HEK293 (cell line): ENCODE data around the gene TIAM2.

Experiments
- CTCF ChIA-PET: fragments of 350-600 bp; formaldehyde crosslinking; extraction: SDS; loops from one replicate; lab custom pipeline; 2021; ENCODE audit warnings: antibody characterized with exemption; lab: Yijun Ruan, JAX
- POLR2A ChIA-PET: fragments of 300-600 bp; formaldehyde crosslinking; extraction: SDS; loops from one replicate; lab custom pipeline; 2020; ENCODE audit warnings: antibody characterized with exemption, inconsistent platforms; lab: Yijun Ruan, JAX
- H3K27ac ChIP-seq: fragments of 200-500 bp; sonication (Bioruptor generic); 2 replicates; pipeline ENCODE4 v1.5.1; 2014; ENCODE audit warnings: low read depth, low read length, control low read depth, inconsistent platforms; ENCODE audit errors: extremely low read depth
- H3K36me3 ChIP-seq, 2 experiments: fragments of 200-500 bp in 1 of 2; sonication (Bioruptor generic) in 1 of 2; 1 replicate in 1 of 2; 2 replicates in 1 of 2; pipeline ENCODE4 v1.5.1; 2014 to 2017; ENCODE audit warnings: inconsistent platforms in 2 of 2, low read length in 2 of 2; ENCODE audit not compliant: control insufficient read depth in 2 of 2, insufficient read depth in 1 of 2
- H3K4me1 ChIP-seq: fragments of 200-500 bp; sonication (Bioruptor generic); 2 replicates; pipeline ENCODE4 v1.5.1; 2014; ENCODE audit warnings: mild to moderate bottlenecking, low read length, inconsistent platforms; ENCODE audit not compliant: control insufficient read depth, insufficient read depth
- H3K4me3 ChIP-seq: 2 replicates; pipeline ENCODE4 v1.5.1; 2011; ENCODE audit warnings: low read depth, mild to moderate bottlenecking, control low read depth, low read length, moderate library complexity
- H3K9me3 ChIP-seq: fragments of 200-500 bp; sonication (Bioruptor generic); 2 replicates; pipeline ENCODE4 v1.5.1; 2014; ENCODE audit warnings: low read depth, low read length, inconsistent platforms; ENCODE audit not compliant: control insufficient read depth, insufficient read depth
- FEZF1 ChIP-seq: fragments of 450-650 bp; formaldehyde crosslinking; IDR thresholded peaks from 2 replicates; pipeline ENCODE4 v1.5.1; 2016; ENCODE audit warnings: missing biosample characterization, missing genetic modification characterization
- KLF8 ChIP-seq: fragments of 450-650 bp; formaldehyde crosslinking; IDR thresholded peaks from 2 replicates; pipeline ENCODE4 v1.5.1; 2016; ENCODE audit warnings: missing biosample characterization, missing genetic modification characterization
- OVOL3 ChIP-seq: fragments of 450-650 bp; formaldehyde crosslinking; IDR thresholded peaks from 2 replicates; pipeline ENCODE4 v1.5.1; 2016; ENCODE audit warnings: missing biosample characterization, missing genetic modification characterization
- REPIN1 ChIP-seq: fragments of 450-650 bp; formaldehyde crosslinking; IDR thresholded peaks from 2 replicates; pipeline ENCODE4 v1.5.1; 2017; ENCODE audit warnings: missing biosample characterization, missing genetic modification characterization, low read depth
- YY1 ChIP-seq: fragments of 450-650 bp; formaldehyde crosslinking; IDR thresholded peaks from 2 replicates; pipeline ENCODE4 v1.5.1; 2018; ENCODE audit warnings: missing biosample characterization, missing genetic modification characterization
- ZBTB1 ChIP-seq: fragments of 450-650 bp; formaldehyde crosslinking; IDR thresholded peaks from 2 replicates; pipeline ENCODE4 v1.5.1; 2016; ENCODE audit warnings: missing biosample characterization, missing genetic modification characterization
- ZNF10 ChIP-seq: fragments of 450-650 bp; formaldehyde crosslinking; IDR thresholded peaks from 2 replicates; pipeline ENCODE4 v1.5.1; 2017; ENCODE audit warnings: missing biosample characterization, missing genetic modification characterization
- ZNF146 ChIP-seq: fragments of 450-650 bp; formaldehyde crosslinking; IDR thresholded peaks from 2 replicates; pipeline ENCODE4 v1.5.1; 2016; ENCODE audit warnings: missing biosample characterization, missing genetic modification characterization
- ZNF155 ChIP-seq: fragments of 450-650 bp; formaldehyde crosslinking; IDR thresholded peaks from 2 replicates; pipeline ENCODE4 v1.5.1; 2016; ENCODE audit warnings: missing biosample characterization, missing genetic modification characterization
- ZNF19 ChIP-seq: fragments of 450-650 bp; formaldehyde crosslinking; IDR thresholded peaks from 2 replicates; pipeline ENCODE4; 2016; ENCODE audit warnings: missing biosample characterization, missing genetic modification characterization, low read depth
- ZNF214 ChIP-seq: fragments of 450-650 bp; formaldehyde crosslinking; IDR thresholded peaks from 2 replicates; pipeline ENCODE4 v1.5.1; 2017; ENCODE audit warnings: missing biosample characterization, mild to moderate bottlenecking, missing genetic modification characterization, borderline replicate concordance
- ZNF274 ChIP-seq, 2 experiments: fragments of 200-500 bp in 1 of 2; fragments of 450-650 bp in 1 of 2; sonication (Bioruptor generic) in 1 of 2; formaldehyde crosslinking in 1 of 2; IDR thresholded peaks; 2 replicates each; pipeline versions ENCODE4 v1.5.1 to v1.6.1; 2014 to 2016; ENCODE audit warnings: borderline replicate concordance in 1 of 2, inconsistent platforms in 1 of 2, low read length in 1 of 2, missing biosample characterization in 1 of 2, missing genetic modification characterization in 1 of 2
- ZNF341 ChIP-seq: fragments of 450-650 bp; formaldehyde crosslinking; IDR thresholded peaks from 2 replicates; pipeline ENCODE4; 2016; ENCODE audit warnings: low read depth, missing biosample characterization, missing genetic modification characterization
- ZNF350 ChIP-seq: fragments of 450-650 bp; formaldehyde crosslinking; IDR thresholded peaks from 2 replicates; pipeline ENCODE4 v1.5.0; 2017; ENCODE audit warnings: missing biosample characterization, mild to moderate bottlenecking, missing genetic modification characterization
- ZNF561 ChIP-seq: fragments of 450-650 bp; IDR thresholded peaks from 2 replicates; pipeline ENCODE4 v1.5.1; 2018; ENCODE audit warnings: missing biosample characterization, missing genetic modification characterization, borderline replicate concordance
- ZNF658 ChIP-seq: fragments of 450-650 bp; formaldehyde crosslinking; IDR thresholded peaks from 2 replicates; pipeline ENCODE4; 2016; ENCODE audit warnings: missing biosample characterization, missing genetic modification characterization
- ZNF707 ChIP-seq: fragments of 450-650 bp; formaldehyde crosslinking; IDR thresholded peaks from 2 replicates; pipeline ENCODE4 v1.5.1; 2016; ENCODE audit warnings: missing biosample characterization, missing genetic modification characterization
- ZNF785 ChIP-seq: fragments of 450-650 bp; formaldehyde crosslinking; IDR thresholded peaks from 2 replicates; pipeline ENCODE4 v1.5.1; 2016; ENCODE audit warnings: missing biosample characterization, missing genetic modification characterization
- TF ChIP-seq, protein P1 (sequence below): fragments of 450-650 bp; formaldehyde crosslinking; IDR thresholded peaks from 2 replicates; pipeline ENCODE4 v1.5.1; 2016; ENCODE audit warnings: missing biosample characterization, missing genetic modification characterization
- TF ChIP-seq, protein P2 (sequence below): fragments of 450-650 bp; formaldehyde crosslinking; IDR thresholded peaks from 2 replicates; pipeline ENCODE4 v1.5.1; 2017; ENCODE audit warnings: missing biosample characterization, missing genetic modification characterization
- TF ChIP-seq, protein P3 (sequence below): fragments of 450-650 bp; formaldehyde crosslinking; IDR thresholded peaks from 2 replicates; pipeline ENCODE4 v1.5.1; 2016; ENCODE audit warnings: missing biosample characterization, missing genetic modification characterization
- TF ChIP-seq, protein P4 (sequence below): fragments of 450-650 bp; formaldehyde crosslinking; IDR thresholded peaks from 2 replicates; pipeline ENCODE4 v1.5.1; 2016; ENCODE audit warnings: missing biosample characterization, missing genetic modification characterization
- TF ChIP-seq, protein P5 (sequence below): fragments of 450-650 bp; formaldehyde crosslinking; IDR thresholded peaks from 2 replicates; pipeline ENCODE4 v1.5.1; 2017; ENCODE audit warnings: missing biosample characterization, missing genetic modification characterization
- TF ChIP-seq, protein P6 (sequence below): fragments of 450-650 bp; formaldehyde crosslinking; IDR thresholded peaks from 2 replicates; pipeline ENCODE4 v1.5.1; 2016; ENCODE audit warnings: missing biosample characterization, missing genetic modification characterization

Gene TIAM2

DNA sequence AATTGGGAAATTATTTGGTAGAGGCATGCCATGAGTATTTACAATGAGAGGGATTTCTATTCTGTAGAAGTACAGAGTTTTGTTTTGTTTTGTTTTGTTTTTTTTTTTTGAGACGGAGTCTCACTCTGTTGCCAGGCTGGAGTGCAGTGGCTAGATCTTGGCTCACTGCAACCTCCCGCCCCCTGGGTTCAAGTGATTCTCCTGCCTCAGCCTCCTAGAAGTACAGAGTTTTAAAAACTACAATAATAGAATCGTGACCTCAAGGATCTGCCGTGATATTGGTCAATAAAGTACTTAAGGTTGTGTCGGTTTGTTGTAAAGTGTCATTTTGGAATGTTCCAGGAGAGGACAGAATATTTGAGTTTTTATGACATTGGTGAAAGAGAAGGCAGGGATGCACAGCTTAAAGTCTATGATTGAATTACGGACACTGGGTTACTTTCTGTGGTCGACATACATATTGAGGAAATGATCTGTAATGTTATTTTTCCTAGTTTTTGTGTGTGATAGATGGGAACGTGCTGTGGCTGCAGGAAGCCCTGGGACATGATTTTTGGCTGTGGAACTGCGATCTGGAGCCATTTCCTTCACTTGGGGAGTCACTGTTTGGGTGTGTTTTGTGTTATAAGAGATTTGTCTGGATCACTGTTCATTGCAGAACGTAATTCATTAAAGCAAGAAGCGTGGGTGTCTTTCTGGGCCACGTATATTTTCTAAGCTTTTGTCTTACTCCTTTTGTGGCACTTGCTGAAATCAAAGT lies 59.6 kb downstream of the TIAM2 start:
- ChIA-PET POLR2A (no interaction called here), CTCF (interaction anchor here (0.8 kb wide), 1 partner anchor 15 kb away, joined by 5 read pairs; no protein-coding TSS in a partner anchor)
- H3K4me1 ChIP-seq, result no peaks in the 10 kb centered on the region
- H3K36me3 ChIP-seq, result no peaks in the 10 kb centered on the region
- H3K9me3 ChIP-seq, result no peaks in the 10 kb centered on the region
- H3K27ac ChIP-seq, result no peak overlapping the region
- no peak overlapping the region for H3K4me3 ChIP-seq
- TF ChIP-seq, protein P1, sequence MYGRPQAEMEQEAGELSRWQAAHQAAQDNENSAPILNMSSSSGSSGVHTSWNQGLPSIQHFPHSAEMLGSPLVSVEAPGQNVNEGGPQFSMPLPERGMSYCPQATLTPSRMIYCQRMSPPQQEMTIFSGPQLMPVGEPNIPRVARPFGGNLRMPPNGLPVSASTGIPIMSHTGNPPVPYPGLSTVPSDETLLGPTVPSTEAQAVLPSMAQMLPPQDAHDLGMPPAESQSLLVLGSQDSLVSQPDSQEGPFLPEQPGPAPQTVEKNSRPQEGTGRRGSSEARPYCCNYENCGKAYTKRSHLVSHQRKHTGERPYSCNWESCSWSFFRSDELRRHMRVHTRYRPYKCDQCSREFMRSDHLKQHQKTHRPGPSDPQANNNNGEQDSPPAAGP (tag by site-specific recombination), result no peak
- TF ChIP-seq ZNF274 (IDR thresholded peaks at IDR 0.05; ENCODE audit: low read length) (no peak), ZNF274 (tag by site-specific recombination; IDR thresholded peaks at IDR 0.05; ENCODE audit: borderline replicate concordance) (no peak), OVOL3 (tag by site-specific recombination) (no peak), ZNF707 (tag by site-specific recombination) (no peak), KLF8 (no peak), ZNF10 (tag by site-specific recombination) (no peak), YY1 (tag by site-specific recombination) (no peak), REPIN1 (tag by site-specific recombination) (no peak), ZNF19 (tag by site-specific recombination) (no peak), ZNF658 (tag by site-specific recombination) (no peak), ZNF350 (tag by site-specific recombination) (no peak), ZBTB1 (tag by site-specific recombination) (no peak), ZNF146 (tag by site-specific recombination) (no peak), ZNF561 (tag by site-specific recombination) (no peak), FEZF1 (tag by site-specific recombination) (no peak)
- TF ChIP-seq, protein P2, sequence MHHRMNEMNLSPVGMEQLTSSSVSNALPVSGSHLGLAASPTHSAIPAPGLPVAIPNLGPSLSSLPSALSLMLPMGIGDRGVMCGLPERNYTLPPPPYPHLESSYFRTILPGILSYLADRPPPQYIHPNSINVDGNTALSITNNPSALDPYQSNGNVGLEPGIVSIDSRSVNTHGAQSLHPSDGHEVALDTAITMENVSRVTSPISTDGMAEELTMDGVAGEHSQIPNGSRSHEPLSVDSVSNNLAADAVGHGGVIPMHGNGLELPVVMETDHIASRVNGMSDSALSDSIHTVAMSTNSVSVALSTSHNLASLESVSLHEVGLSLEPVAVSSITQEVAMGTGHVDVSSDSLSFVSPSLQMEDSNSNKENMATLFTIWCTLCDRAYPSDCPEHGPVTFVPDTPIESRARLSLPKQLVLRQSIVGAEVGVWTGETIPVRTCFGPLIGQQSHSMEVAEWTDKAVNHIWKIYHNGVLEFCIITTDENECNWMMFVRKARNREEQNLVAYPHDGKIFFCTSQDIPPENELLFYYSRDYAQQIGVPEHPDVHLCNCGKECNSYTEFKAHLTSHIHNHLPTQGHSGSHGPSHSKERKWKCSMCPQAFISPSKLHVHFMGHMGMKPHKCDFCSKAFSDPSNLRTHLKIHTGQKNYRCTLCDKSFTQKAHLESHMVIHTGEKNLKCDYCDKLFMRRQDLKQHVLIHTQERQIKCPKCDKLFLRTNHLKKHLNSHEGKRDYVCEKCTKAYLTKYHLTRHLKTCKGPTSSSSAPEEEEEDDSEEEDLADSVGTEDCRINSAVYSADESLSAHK (tag by site-specific recombination), result no peak
- TF ChIP-seq, protein P3, sequence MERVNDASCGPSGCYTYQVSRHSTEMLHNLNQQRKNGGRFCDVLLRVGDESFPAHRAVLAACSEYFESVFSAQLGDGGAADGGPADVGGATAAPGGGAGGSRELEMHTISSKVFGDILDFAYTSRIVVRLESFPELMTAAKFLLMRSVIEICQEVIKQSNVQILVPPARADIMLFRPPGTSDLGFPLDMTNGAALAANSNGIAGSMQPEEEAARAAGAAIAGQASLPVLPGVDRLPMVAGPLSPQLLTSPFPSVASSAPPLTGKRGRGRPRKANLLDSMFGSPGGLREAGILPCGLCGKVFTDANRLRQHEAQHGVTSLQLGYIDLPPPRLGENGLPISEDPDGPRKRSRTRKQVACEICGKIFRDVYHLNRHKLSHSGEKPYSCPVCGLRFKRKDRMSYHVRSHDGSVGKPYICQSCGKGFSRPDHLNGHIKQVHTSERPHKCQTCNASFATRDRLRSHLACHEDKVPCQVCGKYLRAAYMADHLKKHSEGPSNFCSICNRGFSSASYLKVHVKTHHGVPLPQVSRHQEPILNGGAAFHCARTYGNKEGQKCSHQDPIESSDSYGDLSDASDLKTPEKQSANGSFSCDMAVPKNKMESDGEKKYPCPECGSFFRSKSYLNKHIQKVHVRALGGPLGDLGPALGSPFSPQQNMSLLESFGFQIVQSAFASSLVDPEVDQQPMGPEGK (tag by site-specific recombination), result no peak
- TF ChIP-seq, protein P4, sequence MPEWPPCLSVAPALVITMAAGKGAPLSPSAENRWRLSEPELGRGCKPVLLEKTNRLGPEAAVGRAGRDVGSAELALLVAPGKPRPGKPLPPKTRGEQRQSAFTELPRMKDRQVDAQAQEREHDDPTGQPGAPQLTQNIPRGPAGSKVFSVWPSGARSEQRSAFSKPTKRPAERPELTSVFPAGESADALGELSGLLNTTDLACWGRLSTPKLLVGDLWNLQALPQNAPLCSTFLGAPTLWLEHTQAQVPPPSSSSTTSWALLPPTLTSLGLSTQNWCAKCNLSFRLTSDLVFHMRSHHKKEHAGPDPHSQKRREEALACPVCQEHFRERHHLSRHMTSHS (tag by site-specific recombination), result no peak

DNA sequence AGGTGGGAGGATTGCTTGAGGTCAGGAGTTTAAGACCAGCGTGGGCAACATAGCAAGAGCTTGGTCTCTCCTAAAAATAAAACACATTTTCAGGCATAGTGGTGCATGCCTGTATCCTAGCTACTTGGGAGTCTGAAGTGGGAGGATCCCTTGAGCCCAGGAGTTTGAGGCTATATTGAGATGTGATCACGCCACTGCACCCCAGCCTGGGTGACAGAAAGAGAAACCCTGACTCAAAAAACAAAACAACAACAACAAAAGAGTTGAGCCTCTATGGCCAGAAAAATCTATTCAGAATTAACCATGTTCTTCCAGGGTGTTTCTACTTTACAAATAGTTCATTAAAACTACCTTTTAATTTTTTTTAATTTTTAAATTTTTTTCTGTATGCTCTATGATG lies 60.6 kb downstream of the TIAM2 start:
- Histone ChIP-seq H3K4me3 (no peak overlapping the region), H3K36me3 (no peaks in the 10 kb centered on the region), H3K9me3 (no peaks in the 10 kb centered on the region), H3K4me1 (no peaks in the 10 kb centered on the region), H3K27ac (no peak overlapping the region)
- CTCF ChIA-PET, result interaction anchor here (0.7 kb wide), 1 partner anchor 645 kb away, joined by 3 read pairs; no protein-coding TSS in a partner anchor
- POLR2A ChIA-PET, result no interaction called here
- TF ChIP-seq ZNF274 (IDR thresholded peaks at IDR 0.05; ENCODE audit: low read length), result no peak
- TF ChIP-seq ZNF274 (tag by site-specific recombination; IDR thresholded peaks at IDR 0.05; ENCODE audit: borderline replicate concordance), result no peak
- TF ChIP-seq, protein P5, sequence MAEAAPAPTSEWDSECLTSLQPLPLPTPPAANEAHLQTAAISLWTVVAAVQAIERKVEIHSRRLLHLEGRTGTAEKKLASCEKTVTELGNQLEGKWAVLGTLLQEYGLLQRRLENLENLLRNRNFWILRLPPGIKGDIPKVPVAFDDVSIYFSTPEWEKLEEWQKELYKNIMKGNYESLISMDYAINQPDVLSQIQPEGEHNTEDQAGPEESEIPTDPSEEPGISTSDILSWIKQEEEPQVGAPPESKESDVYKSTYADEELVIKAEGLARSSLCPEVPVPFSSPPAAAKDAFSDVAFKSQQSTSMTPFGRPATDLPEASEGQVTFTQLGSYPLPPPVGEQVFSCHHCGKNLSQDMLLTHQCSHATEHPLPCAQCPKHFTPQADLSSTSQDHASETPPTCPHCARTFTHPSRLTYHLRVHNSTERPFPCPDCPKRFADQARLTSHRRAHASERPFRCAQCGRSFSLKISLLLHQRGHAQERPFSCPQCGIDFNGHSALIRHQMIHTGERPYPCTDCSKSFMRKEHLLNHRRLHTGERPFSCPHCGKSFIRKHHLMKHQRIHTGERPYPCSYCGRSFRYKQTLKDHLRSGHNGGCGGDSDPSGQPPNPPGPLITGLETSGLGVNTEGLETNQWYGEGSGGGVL, result no peak
- TF ChIP-seq ZNF155 (tag by site-specific recombination), result no peak
- TF ChIP-seq, protein P6, sequence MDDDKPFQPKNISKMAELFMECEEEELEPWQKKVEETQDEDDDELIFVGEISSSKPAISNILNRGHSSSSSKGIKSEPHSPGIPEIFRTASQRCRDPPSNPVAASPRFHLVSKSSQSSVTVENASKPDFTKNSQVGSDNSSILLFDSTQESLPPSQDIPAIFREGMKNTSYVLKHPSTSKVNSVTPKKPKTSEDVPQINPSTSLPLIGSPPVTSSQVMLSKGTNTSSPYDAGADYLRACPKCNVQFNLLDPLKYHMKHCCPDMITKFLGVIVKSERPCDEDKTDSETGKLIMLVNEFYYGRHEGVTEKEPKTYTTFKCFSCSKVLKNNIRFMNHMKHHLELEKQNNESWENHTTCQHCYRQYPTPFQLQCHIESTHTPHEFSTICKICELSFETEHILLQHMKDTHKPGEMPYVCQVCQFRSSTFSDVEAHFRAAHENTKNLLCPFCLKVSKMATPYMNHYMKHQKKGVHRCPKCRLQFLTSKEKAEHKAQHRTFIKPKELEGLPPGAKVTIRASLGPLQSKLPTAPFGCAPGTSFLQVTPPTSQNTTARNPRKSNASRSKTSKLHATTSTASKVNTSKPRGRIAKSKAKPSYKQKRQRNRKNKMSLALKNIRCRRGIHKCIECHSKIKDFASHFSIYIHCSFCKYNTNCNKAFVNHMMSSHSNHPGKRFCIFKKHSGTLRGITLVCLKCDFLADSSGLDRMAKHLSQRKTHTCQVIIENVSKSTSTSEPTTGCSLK (tag by site-specific recombination), result no peak
- TF ChIP-seq ZNF785, result no peak
- TF ChIP-seq ZNF214 (tag by site-specific recombination), result no peak
- no peak for TF ChIP-seq ZNF341 (tag by site-specific recombination)
